Calu3 (cell line): ENCODE measurements around the gene SPATS2L. TPM values are rescaled to one million over a fixed set of nuclear protein-coding genes. Genes with fewer than 3 reads are reported as not detected.

Experiments used
- BruUV-seq: library from RNA; stranded (reverse); fragments of 400-500 nt; replicated peaks from 2 replicates; lab custom pipeline; 2021; lab: Mats Ljungman, UMichigan
- CTCF ChIA-PET: fragments of 300-600 bp; sonication (Branson Sonifier 250); formaldehyde crosslinking; loops from one replicate; lab custom pipeline; 2022; ENCODE audit warnings: antibody characterized with exemption; lab: Charles Lee
- DNase-seq: peaks from one replicate; pipeline ENCODE4 v3.0.0; 2022
- H3K27ac Mint-ChIP-seq: one replicate; pipeline ENCODE4 v1.8.0; 2022; ENCODE audit warnings: mixed read lengths; ENCODE audit not compliant: unreplicated experiment
- H3K27me3 Mint-ChIP-seq: one replicate; pipeline ENCODE4 v1.8.0; 2022; ENCODE audit warnings: mixed read lengths; ENCODE audit not compliant: unreplicated experiment
- H3K36me3 Mint-ChIP-seq: one replicate; pipeline ENCODE4 v1.8.0; 2022; ENCODE audit warnings: mild to moderate bottlenecking, moderate library complexity, mixed read lengths; ENCODE audit not compliant: insufficient read depth, unreplicated experiment
- H3K4me1 Mint-ChIP-seq: one replicate; pipeline ENCODE4 v1.8.0; 2022; ENCODE audit warnings: mild to moderate bottlenecking, low read depth, mixed read lengths; ENCODE audit not compliant: unreplicated experiment
- H3K4me3 Mint-ChIP-seq: one replicate; pipeline ENCODE4 v1.8.0; 2022; ENCODE audit warnings: mild to moderate bottlenecking, low read depth, moderate library complexity, mixed read lengths; ENCODE audit not compliant: unreplicated experiment
- H3K9me3 Mint-ChIP-seq: one replicate; pipeline ENCODE4 v1.8.0; 2022; ENCODE audit warnings: low read depth, mixed read lengths; ENCODE audit not compliant: unreplicated experiment
- intact Hi-C: fragments of 100-400 bp; cut with micrococcal nuclease; formaldehyde crosslinking; loops from one replicate; pipeline ENCODE4 v1.10.0; 2022; ENCODE audit not compliant: unreplicated experiment
- total RNA-seq: library from RNA; stranded (reverse); gene quantifications from 2 replicates; pipeline ENCODE4 v1.2.3, GENCODE V29; 2022
- TF ChIP-seq, protein P1 (sequence below): fragments of 200-600 bp; IDR thresholded peaks from one replicate; pipeline ENCODE4 v1.8.0; 2022; ENCODE audit warnings: antibody characterized with exemption; ENCODE audit not compliant: unreplicated experiment

The SPATS2L gene
- total RNA-seq, 1 experiment from 2014 or later, result 378 TPM

DNA sequence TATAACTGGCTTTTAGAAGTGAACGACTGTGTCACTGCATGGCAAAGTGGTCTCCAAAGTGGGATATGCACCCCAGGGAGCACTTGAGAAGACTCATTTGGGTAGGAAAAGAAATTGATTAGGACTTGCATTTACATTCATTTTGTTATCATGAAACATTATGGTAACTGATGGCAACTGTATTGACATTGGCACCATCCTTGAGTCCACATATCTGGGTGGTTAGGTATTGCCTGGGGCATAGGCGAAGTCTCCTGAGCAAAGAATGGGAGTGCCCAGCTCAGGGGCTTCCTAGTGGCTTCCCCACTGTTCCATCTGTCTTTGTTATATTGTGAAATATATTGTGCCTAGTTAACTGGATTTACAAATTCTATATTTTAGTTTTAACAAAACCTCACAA, 29.2 kb downstream of the SPATS2L start:
- CTCF ChIA-PET, result interaction anchor here (1.0 kb wide), 1 partner anchor 17 kb away, joined by 3 read pairs; no protein-coding TSS in a partner anchor
- Mint-ChIP-seq H3K36me3 (peaks cover 44% of the 10 kb centered on the region), H3K9me3 (no peaks in the 10 kb centered on the region), H3K27ac (peak overlapping the region; percentile 89), H3K4me1 (peaks cover 51% of the 10 kb centered on the region), H3K4me3 (peak overlapping the region; percentile 28), H3K27me3 (no peaks in the 10 kb centered on the region)
- TF ChIP-seq, protein P1, sequence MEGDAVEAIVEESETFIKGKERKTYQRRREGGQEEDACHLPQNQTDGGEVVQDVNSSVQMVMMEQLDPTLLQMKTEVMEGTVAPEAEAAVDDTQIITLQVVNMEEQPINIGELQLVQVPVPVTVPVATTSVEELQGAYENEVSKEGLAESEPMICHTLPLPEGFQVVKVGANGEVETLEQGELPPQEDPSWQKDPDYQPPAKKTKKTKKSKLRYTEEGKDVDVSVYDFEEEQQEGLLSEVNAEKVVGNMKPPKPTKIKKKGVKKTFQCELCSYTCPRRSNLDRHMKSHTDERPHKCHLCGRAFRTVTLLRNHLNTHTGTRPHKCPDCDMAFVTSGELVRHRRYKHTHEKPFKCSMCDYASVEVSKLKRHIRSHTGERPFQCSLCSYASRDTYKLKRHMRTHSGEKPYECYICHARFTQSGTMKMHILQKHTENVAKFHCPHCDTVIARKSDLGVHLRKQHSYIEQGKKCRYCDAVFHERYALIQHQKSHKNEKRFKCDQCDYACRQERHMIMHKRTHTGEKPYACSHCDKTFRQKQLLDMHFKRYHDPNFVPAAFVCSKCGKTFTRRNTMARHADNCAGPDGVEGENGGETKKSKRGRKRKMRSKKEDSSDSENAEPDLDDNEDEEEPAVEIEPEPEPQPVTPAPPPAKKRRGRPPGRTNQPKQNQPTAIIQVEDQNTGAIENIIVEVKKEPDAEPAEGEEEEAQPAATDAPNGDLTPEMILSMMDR, result no peak
- no TSS peak for BruUV-seq
- intact Hi-C loops, result loop anchor here (2.0 to 5.0 kb wide), 2 partner anchors 42 to 71 kb away; no protein-coding TSS in a partner anchor
- peak; percentile 64 for DNase-seq

DNA sequence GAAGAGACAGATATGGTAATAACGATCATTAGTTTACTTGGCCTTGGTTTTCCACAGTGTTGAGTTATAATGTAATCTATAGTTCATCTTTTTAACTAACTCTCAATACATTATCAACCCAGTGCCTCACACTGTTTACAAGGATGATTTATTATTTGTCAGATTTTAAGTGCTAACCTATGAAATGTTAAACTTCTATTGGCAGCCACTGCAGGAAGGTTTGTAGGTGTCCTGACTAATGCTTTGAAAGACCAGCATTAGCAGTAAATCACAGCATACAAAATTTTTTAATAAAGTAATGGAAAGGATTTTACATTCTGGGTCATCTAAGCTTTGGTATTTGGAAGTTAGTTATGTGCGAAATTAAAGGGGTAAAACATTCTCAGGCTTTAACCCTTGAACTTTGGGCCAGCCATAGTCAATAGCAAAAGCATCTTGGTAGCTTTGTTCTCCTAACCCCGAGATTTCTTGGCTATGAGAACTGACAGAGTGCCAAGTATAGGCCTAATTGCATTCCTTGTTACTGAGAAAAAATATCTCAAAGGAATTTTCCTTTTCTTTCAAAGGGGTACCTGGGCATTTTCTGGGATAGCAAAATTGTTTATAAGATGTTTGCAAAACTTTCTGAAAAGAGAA, 30.6 kb downstream of the SPATS2L start:
- no peak for DNase-seq
- CTCF ChIA-PET, result interaction anchor here (1.0 to 1.1 kb wide), 3 partner anchors 14 to 17 kb away, joined by 3 to 6 read pairs (median 4); no protein-coding TSS in a partner anchor
- intact Hi-C loops, result loop anchor here (5.0 kb wide), 1 partner anchor 40 kb away; no protein-coding TSS in a partner anchor
- H3K27ac Mint-ChIP-seq, result peak overlapping the region; percentile 62
- TF ChIP-seq, protein P1, result no peak
- BruUV-seq, result no TSS peak
- peaks cover 58% of the 10 kb centered on the region for H3K4me1 Mint-ChIP-seq
- H3K36me3 Mint-ChIP-seq, result peaks cover 37% of the 10 kb centered on the region
- no peaks in the 10 kb centered on the region for H3K9me3 Mint-ChIP-seq
- peak overlapping the region; percentile 34 for H3K4me3 Mint-ChIP-seq
- no peaks in the 10 kb centered on the region for H3K27me3 Mint-ChIP-seq

DNA sequence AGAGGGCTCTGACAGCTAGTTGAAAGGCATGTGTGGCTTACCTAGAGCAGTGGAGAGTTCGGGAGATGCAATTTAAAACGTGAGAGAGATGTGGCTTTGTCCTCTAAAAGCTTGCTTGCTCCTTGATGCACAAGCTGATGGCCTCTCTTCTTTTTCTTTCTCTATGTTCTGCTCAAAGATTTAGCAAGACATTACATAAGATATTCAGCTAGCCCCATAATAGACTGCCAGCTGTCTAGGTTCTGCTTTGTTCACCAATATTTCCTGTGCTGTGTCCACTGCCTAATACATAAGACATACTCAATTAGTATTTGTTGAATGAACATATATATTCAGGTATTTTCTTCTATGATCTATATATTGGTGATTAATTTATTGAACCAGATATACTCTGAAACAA, 31.1 kb downstream of the SPATS2L start:
- Mint-ChIP-seq H3K4me3 (peak overlapping the region; percentile 34), H3K36me3 (peaks cover 41% of the 10 kb centered on the region), H3K4me1 (peaks cover 63% of the 10 kb centered on the region), H3K9me3 (no peaks in the 10 kb centered on the region), H3K27me3 (no peaks in the 10 kb centered on the region), H3K27ac (peak overlapping the region; percentile 62)
- BruUV-seq, result no TSS peak
- CTCF ChIA-PET, result interaction anchor here (1.0 to 1.1 kb wide), 3 partner anchors 15 to 18 kb away, joined by 3 to 6 read pairs (median 4); no protein-coding TSS in a partner anchor
- DNase-seq, result no peak
- TF ChIP-seq, protein P1, result no peak
- intact Hi-C loops, result loop anchor here (5.0 kb wide), 1 partner anchor 40 kb away; no protein-coding TSS in a partner anchor

DNA sequence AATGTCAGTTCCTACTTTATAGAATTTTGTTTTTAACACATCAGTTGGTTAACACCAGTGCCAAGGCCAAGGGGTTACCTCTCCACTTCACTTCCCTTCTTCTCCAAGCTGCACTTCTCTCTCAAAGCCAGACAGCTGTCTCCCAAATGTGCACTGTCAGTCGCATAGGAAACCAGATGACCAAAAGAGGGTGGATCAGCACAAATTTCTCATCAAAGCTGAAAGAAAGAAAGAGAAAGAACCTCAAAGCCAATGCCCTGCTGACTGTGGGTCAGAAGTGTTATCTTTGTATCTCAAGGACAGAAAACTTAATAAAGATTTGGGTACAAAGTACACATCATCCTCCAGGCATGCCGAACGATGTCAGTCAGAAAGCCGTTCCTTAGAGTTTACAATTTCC, 32.2 kb downstream of the SPATS2L start:
- DNase-seq, result no peak
- no TSS peak for BruUV-seq
- CTCF ChIA-PET, result interaction anchor here (1.4 kb wide), 1 partner anchor 9 kb away, joined by 3 read pairs; no protein-coding TSS in a partner anchor

More for the DNA sequence above, 32.2 kb downstream of the SPATS2L start:
- Mint-ChIP-seq H3K27me3 (no peaks in the 10 kb centered on the region), H3K4me1 (peaks cover 70% of the 10 kb centered on the region), H3K9me3 (no peaks in the 10 kb centered on the region), H3K27ac (no peak overlapping the region), H3K36me3 (peaks cover 37% of the 10 kb centered on the region), H3K4me3 (no peak overlapping the region)
- TF ChIP-seq, protein P1, result no peak
- intact Hi-C loops, result loop anchor here (5.0 kb wide), 1 partner anchor 39 kb away; no protein-coding TSS in a partner anchor
